Ovary (tissue), 9 donors: ENCODE data around the gene AP1S3. TPM values are rescaled to one million over a fixed set of nuclear protein-coding genes. Genes with fewer than 3 reads are reported as not detected.

Source experiments
- DNase-seq, 5 donors: peaks; one replicate each; pipeline ENCODE4 v3.0.0-alpha.2; 2019 to 2020
- H3K27ac ChIP-seq, 2 donors: fragments of 200-600 bp; one replicate each; pipeline versions ENCODE4 v1.5.1 to v1.8.0; 2019 to 2022
- H3K27me3 ChIP-seq: fragments of 200-600 bp; one replicate; pipeline ENCODE4 v1.8.0; 2022
- H3K36me3 ChIP-seq: fragments of 200-600 bp; sonication (generic); one replicate; pipeline ENCODE4 v1.5.1; 2019
- H3K4me1 ChIP-seq: one replicate; pipeline ENCODE4 v1.8.1; 2013; ENCODE audit warnings: mild to moderate bottlenecking, moderate library complexity; ENCODE audit not compliant: insufficient read depth
- H3K4me3 ChIP-seq: fragments of 200-600 bp; sonication (generic); one replicate; pipeline ENCODE4 v1.5.1; 2017
- H3K9me3 ChIP-seq, 2 donors: fragments of 200-600 bp in 1 of 2; sonication (generic) in 1 of 2; one replicate each; pipeline versions ENCODE4 v1.5.1 to v1.8.1; 2013 to 2019; ENCODE audit warnings: mild to moderate bottlenecking in 1 of 2, moderate library complexity in 1 of 2
- CTCF ChIP-seq, 3 donors: fragments of 450-650 bp in 2 of 3; fragments of 200-600 bp in 1 of 3; IDR thresholded peaks; one replicate each; pipeline versions ENCODE4 v1.5.1 to v1.8.0; 2016 to 2022; ENCODE audit warnings: antibody characterized with exemption in 3 of 3, mild to moderate bottlenecking in 1 of 3
- EP300 ChIP-seq: sonication (generic); formaldehyde crosslinking; IDR thresholded peaks from one replicate; pipeline ENCODE4 v1.6.1; 2017; ENCODE audit warnings: antibody characterized with exemption
- POLR2A ChIP-seq: fragments of 450-650 bp; IDR thresholded peaks from one replicate; pipeline ENCODE4 v1.6.1; 2017; ENCODE audit warnings: antibody characterized with exemption, mild to moderate bottlenecking, moderate library complexity
- WGBS, 3 donors: extraction: QIAGEN DNeasy Blood & Tissue Kit in 1 of 3; methylation state at CpG; one replicate each; pipeline versions ENCODE4 v1.1.5 to v1.1.7; 2013 to 2017; 5-methylcytosine and 5-hydroxymethylcytosine counted together
- intact Hi-C, 4 donors: fragments of 100-400 bp; cut with DNase I; formaldehyde crosslinking; loops; one replicate each; pipeline versions ENCODE4 v1.11.0 to v1.15.1; 2022 to 2023
- polyA plus RNA-seq, 2 donors: library from polyadenylated mRNA; stranded (reverse); fragments of 200-250 nt in 1 of 2; fragments of 350-450 nt in 1 of 2; fragmentation: Illumina TruSeq in 1 of 2; extraction: RNeasy Lipid Tissue Mini Kit (QIAGEN cat#74804) in 1 of 2; gene quantifications; one replicate each; pipeline ENCODE4 v1.2.3, GENCODE V29; 2013 to 2014
- total RNA-seq, 7 donors: library from RNA; depleted of rRNA in 2 of 7; stranded (reverse); fragments of >200 nt in 2 of 7; fragmentation: NEBNext Ultra II Directional in 3 of 7; extraction: Animal tissue kit (Norgen Biotek cat#: 25700) in 3 of 7; gene quantifications; one replicate each; pipeline versions ENCODE4 v1.1.0 to v1.2.4, GENCODE V29; 2016 to 2023
- donor health status: DM: no; HTN: no; CAD: no; lungs with moderate emphysema.
- donor health status: DM: no; HTN: no; CAD: no.
- donor health status: Bipolar disorder and iron deficiency.
- donor health status: DM: yes; HTN: yes; CAD: no.
- donor health status: DM: no; HTN: no; CAD: no.
- donor health status: DM: yes; HTN: yes; CAD: no.

The AP1S3 gene
- total and polyA plus RNA-seq, 9 donors: 0.46 to 16.8 (median 1.3) TPM

DNA sequence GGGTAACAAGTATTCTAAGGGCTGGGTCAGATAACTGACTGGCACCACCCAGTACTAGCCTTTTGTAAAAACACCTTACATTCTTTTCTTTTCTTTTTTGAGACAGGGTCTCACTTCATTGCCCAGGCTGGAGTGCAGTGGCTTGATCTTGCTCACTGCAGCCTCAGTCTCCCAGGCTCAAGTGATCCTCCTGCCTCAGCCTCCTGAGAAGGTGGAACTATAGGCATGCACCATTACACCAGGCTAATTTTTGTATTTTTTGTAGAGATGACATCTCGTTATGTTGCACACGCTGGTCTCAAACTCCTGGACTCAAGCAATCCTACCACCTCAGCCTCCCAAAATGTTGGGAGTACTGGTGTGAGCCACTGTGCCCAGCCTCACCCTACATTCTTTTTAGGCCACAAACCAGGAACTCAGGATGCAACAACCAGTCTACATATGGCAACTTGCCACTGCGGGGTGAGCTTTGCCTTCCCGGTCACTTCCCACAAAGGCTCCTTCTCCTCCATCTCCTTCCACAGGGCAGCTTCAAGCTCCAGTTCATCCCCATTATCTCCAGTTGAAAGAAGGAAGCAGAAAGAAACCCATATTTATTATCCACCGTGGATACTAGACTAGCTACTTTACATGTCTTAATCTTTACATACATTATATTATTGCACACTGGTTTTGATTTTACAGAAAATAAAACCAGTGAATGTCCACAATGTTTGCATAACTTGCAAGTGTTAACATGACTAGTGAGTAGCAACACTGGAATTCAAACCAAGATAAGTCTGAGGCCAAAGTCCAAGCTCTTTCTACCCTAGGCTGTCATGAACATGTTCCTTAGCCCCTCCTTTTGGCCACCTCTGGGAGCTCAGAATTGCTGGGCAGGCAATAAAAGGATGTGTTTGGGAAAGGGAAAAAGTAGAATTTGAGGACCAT is 23.7 kb upstream of the AP1S3 start:
- no peak for DNase-seq
- no peak for TF ChIP-seq POLR2A
- no peak for TF ChIP-seq CTCF (IDR thresholded peaks at IDR 0.05)
- no peak for TF ChIP-seq EP300
- 72 to 82% (median 76%) methylated on average over 5 of the region's 5 CpGs for WGBS, 3 donors
- H3K4me3 ChIP-seq: no peak overlapping the region
- intact Hi-C loops: no loop called here
- H3K27ac ChIP-seq: no peak overlapping the region
- H3K27me3 ChIP-seq: no peaks in the 10 kb centered on the region
- H3K9me3 ChIP-seq: no peaks in the 10 kb centered on the region
- H3K4me1 ChIP-seq: no peaks in the 10 kb centered on the region
- no peaks in the 10 kb centered on the region for H3K36me3 ChIP-seq

GRCh38 chr2:223859070-223859469 is 21.7 kb upstream of the AP1S3 start:
- no peak overlapping the region for H3K4me3 ChIP-seq
- WGBS, 3 donors: 97 to 98% (median 97%) methylated on average over 3 of the region's 3 CpGs
- H3K4me1 ChIP-seq: no peaks in the 10 kb centered on the region
- no peak for DNase-seq
- no peaks in the 10 kb centered on the region for H3K27me3 ChIP-seq
- TF ChIP-seq EP300: no peak
- no peak for TF ChIP-seq CTCF (IDR thresholded peaks at IDR 0.05)
- no peak for TF ChIP-seq POLR2A
- no peaks in the 10 kb centered on the region for H3K9me3 ChIP-seq
- H3K27ac ChIP-seq: no peak overlapping the region
- H3K36me3 ChIP-seq: no peaks in the 10 kb centered on the region
- intact Hi-C loops: no loop called here

GRCh38 chr2:223856584-223856983 is 19.2 kb upstream of the AP1S3 start:
- WGBS, 3 donors: 70 to 77% (median 76%) methylated on average over 5 of the region's 5 CpGs
- Histone ChIP-seq H3K27ac (no peak overlapping the region), H3K36me3 (no peaks in the 10 kb centered on the region), H3K4me3 (no peak overlapping the region), H3K27me3 (no peaks in the 10 kb centered on the region), H3K4me1 (no peaks in the 10 kb centered on the region), H3K9me3 (no peaks in the 10 kb centered on the region)
- intact Hi-C loops: no loop called here
- DNase-seq: no peak
- TF ChIP-seq POLR2A (no peak), CTCF (IDR thresholded peaks at IDR 0.05) (no peak), EP300 (no peak)

DNA sequence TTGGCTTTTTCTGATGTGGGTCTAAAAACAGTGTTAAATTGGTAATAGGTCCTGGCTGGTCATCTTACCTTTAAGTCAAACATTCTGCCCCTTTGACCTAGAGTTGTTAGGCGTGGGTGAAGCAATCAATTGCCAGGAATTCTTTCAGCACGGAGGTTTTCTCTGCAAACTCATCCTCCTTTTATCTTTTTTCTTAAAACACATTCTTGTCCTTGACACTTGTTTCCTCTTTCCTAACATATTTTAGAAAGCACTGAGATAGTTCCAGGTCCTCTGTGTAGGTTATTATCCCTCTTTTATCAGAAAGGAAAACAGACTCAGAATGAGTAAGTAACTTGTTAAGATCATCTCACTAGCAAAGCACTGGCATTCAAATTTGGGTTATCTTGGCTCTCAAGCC is 18.6 kb upstream of the AP1S3 start:
- Histone ChIP-seq H3K27ac (no peak overlapping the region), H3K4me3 (no peak overlapping the region), H3K9me3 (no peaks in the 10 kb centered on the region), H3K36me3 (no peaks in the 10 kb centered on the region), H3K27me3 (no peaks in the 10 kb centered on the region), H3K4me1 (no peaks in the 10 kb centered on the region)
- TF ChIP-seq CTCF (IDR thresholded peaks at IDR 0.05): no peak
- no peak for DNase-seq
- 5 to 24% (median 8%) methylated on average over 2 of the region's 2 CpGs for WGBS, 3 donors
- intact Hi-C loops: no loop called here
